IPS DF 4.7 (cell line): ENCODE measurements around the gene PFDN6.

Source experiments
- DNase-seq: peaks from one replicate; pipeline ENCODE4 v3.0.0-alpha.2; 2013; ENCODE audit warnings: low spot score; ENCODE audit errors: extremely low read depth

Gene PFDN6

DNA sequence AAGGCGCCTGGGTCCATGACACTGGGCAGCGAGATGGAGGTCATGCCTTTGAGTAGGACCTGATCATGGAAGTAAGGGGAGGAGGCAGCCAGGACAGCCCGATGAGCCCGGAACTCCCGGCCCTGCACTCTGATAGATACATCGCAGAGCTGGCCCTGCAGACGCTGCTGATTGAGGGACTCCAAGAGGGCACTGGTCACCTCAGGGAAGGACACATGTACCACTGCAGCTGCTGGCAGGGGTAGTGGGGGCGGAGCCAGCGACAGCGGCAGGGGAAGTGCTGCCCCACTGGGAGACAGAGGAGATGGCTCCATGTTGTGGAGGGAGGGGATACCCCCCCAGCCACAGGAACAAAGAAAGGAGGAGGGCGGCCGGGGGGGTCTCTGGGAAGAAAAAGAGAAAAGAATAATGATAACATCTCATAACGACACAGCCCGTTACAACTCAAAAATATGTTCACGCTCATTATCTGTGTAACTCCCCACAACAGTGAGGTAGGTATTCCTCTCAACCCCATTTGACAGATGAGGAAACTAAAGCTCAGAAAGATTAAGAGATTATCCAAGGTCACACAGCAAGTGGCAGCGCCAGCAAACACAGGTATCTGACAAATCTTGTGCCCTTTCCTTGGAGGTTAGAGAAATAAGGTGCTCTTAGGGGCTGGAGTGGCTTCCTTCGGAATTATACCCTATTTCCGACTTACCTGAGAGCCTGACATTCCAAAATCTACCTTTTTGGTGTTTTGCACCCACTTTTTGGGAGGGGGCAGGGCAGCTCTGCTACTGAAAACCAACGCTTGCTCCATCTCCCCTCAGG, 27.4 kb downstream of the PFDN6 start:
- no peak for DNase-seq

DNA sequence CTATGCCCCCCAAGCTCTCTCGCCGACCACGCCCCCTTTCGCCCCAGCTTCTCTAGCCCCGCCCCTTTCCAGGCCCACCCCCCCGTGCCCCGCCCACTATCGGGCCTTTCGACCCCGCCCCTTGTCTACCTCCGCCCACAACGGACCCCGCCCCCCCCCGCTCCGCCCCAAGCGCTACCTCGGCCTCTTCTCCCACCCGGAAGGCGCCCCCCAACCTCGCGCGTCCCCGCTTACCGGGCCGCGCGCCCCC, 27.9 kb downstream of the PFDN6 start:
- DNase-seq: no peak

DNA sequence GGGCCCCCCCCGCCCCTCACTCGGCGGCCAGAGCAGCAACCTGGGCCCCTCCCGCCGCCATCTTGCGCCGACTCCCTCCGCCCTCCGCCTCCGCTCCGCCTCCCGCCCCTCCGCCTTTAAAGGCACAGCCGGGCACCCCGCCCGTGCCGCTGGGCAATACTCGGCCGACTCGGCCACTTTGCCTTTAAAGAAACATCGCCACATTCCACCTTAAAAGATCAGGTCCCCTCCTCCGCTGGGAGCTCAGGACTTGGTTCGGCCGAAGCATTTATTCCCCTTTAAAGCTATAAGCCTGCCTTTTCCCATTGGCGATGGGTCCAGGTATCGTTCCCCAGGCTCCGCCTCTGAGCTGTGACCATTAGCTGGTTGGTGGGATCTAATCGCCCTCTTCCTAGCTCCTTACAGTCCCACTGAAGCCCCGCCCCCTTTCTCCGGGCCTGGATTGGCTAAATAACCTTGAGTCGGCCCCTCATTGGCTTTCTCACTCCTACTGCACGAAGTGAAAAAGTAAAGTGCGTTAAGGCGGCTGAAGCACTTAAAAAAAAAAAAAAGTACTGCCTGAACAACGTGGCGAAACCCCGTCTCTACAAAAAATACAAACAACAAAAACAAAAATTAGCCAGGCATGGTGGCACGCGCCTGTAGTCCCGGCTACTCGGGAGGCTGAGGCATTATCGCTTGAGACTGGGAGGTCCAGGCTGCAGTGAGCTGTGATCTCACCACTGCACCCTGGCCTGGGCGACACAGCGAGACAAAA, 28.4 kb downstream of the PFDN6 start, which contains the start of gene ZBTB22:
TSS of gene ZBTB22 (minus strand) at position 76 of the 757 bp plus-strand sequence. CDS start 828 bp downstream, outside the sequence.
- DNase-seq: peak; percentile 98

DNA sequence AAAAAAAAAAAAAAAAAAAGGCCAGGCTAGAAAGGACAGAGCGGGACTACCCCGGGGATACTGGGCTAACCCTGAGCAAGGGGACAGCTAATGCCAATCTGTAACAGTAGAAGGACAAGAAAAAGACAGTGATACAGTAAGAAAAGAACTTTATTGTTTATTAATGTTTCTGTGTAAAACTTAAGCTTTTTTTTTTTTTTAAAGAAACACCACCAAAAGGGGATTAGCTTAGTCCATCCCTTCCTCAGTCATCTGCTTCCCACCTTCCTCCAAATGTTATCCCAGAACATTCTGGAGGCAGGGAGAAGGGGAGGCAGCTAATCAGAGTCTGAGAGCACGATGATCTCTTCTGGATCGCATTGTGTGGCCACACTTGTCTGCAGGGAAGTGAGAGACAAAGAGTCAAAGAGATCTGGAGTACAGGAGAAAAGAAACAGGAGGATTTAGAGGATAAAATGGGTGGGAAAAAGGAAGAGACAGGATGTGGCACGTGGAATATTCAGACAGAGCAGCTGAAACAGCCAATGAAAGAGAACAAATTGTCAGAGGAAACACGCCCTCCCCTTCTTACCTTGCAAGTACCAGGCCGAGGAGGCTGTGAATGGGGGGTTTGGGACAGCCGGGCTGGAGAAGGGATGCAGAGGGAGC, 29.1 kb downstream of the PFDN6 start:
- no peak for DNase-seq

DNA sequence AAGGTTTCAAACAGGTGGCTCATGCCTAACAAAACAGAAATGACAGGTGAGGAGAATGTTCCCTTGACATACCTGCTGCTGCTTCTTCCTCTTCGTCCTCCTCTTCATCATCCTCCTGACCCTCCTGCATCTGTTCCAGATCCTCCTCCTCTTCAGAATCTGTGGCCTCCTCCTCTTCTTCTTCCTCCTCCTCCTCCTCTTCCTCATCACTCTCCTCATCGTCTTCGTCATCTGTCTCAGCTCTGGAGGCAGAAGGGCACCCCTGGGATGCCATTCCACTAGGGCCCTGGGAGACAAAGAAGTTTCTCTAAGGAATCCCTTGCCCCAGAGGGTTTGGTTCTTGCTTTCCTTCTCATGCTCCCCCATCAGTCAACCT, 30.5 kb downstream of the PFDN6 start:
- DNase-seq: no peak

DNA sequence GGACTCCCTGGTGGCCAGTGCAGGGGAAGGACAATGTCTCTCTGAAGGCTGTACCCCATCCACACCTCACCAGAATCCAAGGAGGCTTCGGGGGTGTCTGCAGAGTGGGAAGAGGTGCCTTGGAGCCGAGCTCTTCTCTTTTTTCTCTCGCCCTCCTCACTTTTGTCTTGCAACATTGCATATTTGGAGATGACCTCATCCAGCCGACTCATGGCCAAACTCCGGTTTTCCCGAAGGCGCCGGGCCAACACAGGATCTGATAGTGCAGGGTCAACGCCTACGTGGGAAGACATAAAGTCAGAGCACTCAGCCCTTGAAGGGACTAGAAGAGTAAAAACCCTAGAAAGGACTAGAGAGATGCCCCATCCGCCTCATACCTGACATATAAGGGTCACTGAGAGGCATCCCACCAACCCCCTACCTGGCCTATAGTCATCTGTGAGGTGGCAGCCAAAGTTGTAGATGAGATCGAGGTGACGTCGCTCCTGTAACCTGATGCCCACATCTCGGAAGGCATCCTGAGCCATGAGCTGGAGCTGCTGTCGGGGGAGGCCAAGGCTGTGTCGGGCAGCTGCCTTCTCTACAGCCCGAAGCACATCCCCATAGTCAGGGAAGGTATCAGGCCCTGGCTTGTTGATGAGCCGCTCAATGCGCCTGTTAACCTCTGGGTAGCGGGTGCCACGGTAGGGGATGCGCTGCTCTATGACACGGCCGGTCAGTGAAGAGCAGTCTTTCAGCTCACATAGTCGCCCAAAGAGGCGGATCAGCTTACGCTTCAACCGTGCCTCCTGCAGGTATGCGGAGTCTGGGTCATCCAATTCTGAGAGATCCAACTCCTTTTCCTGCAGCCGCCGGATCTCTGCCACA, 31.1 kb downstream of the PFDN6 start:
- DNase-seq: no peak

DNA sequence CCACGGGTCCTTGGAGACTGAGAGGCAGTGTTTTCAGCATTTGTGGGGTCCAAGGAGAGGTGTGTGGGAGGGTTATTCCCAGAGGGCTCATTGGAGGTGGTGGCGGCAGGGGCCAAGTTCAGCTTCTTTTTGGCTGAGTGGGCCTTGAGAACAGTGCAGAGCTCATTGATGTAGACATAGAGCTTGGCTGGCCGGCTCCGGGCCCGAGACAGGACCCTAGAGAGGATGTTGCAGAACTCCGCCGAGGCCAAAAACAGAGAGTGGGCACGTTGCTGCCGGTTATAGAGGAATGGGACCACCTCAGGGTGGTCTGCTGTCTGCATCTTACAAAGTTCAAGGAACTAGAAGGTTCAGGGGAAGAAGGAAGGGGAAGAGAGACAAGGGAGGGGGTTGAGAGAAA, 31.8 kb downstream of the PFDN6 start:
- no peak for DNase-seq

DNA sequence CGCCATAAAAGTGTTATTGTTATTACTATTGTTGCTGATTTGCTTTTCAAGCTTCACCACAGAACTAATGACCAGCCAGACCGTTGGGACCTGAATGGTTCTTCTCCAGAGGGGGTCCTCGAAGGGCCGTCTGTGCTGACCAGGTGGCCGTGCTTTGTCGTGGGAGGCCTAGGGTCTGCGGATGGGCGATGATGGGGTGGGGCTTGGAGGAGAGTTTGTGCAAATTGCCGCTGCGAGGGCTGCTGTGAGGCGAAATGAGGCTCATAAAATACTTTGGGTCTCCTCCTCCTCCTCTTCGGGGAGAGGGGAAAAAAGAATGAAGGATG, 34.2 kb downstream of the PFDN6 start:
- DNase-seq: no peak

DNA sequence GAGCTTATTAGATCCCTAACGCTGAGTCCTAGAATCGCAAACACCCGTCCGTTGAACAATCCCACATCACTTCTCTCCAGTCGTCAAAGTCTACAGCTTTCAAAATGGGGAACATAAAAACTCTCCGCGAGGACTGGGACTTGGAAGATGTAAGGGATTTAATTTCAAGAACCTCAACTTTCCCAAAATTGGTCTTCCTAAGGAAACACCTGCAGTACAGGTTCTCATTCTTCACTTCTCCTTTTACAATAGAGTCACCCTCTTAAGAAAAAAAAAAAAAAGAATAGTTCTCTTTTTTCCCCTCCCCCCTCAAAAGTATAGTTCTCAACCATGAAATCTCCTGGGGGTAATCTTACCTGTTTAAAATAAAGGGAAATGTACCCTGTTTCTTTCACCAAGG, 34.7 kb downstream of the PFDN6 start:
- no peak for DNase-seq

DNA sequence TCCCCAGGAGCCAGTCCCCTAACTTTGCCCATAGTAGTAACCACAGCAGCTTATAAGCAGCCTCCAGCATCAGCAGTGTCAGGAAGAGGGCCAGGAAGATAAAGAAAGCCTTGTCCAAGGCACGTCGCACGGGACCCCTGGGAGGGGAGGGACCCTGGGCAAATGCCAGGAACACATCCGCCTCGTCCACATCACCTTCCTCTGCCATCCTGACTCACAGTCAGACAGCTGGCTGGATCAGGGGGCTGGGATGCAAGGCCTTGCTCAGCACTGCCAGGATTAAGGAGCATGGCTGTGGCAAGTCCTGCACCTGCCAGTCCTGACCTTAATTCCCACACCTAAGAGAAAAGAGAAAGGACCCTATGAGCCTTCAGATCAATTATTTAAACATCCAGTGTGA, 39.7 kb downstream of the PFDN6 start:
- DNase-seq: no peak

DNA sequence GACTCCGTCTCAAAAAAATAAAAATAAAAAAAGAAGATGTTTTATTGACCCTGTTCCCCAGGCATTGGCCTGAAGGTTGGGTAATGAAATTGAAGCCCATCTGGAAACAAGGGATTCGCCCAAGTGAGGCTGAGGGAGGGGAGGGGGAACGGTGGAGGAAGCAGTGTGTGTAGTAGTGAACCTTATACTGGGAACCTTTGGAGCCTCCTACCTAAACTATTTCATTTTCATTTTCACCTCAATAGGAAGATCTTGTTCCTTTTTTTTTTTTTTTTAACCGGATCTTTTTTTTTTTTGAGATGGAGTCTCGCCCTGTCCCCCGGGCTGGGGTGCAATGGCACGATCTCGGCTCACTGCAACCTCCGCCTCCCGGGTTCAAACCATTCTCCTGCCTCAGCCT, 41.3 kb downstream of the PFDN6 start:
- DNase-seq: no peak

DNA sequence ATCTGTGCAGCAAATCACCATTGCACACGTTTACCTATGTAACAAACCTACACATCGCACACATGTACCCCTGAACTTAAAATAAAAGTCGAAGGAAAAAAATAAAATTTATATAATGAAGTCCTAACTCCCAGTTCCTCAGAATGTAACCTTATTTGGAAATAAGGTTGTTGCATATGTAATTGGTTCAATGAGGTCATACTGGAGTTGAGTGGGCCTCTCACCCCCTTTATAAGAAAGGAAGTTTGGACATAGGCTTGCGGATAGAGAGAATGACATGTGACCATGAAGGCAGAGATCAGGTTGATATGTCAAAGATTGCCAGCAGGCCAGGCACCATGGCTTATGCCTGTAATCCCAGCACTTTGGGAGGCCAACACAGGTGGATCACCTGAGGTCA, 44.3 kb downstream of the PFDN6 start:
- DNase-seq: no peak

DNA sequence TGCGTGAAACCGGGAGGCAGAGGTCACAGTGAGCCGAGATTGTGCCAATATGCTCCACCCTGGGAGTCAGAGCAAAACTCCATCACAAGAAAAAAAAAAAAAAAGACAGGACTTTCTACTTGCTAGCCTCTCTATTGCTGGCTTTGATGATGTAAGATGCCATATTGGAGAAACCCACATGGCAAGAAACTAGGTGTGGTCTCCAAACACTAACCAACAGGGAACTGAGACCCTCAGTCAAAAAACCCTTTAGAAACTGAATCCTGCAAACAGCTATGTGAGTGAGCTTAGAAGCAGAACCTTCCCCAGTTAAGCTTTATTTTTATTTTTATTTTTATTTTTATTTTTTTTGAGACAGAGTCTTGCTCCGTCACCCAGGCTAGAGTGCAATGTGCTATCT, 46.5 kb downstream of the PFDN6 start:
- no peak for DNase-seq

DNA sequence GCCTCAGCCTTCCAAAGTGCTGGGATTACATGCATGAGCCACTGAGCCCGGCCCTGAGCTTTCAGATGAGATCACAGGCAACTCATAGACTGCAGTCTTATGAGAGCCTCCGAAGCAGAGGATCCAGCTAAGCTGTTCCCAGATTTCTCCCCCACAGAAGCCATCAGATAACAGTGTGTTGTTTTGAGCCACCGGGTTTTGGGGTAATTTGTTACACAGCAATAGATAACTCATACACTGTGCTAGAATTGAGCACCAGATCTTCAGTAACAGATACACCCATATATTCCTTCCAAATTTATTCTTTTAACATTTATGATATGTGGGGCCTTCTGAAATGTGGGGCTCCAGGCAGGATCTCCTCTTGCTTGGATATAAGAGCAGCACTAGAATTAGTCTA, 47.1 kb downstream of the PFDN6 start:
- DNase-seq: no peak

DNA sequence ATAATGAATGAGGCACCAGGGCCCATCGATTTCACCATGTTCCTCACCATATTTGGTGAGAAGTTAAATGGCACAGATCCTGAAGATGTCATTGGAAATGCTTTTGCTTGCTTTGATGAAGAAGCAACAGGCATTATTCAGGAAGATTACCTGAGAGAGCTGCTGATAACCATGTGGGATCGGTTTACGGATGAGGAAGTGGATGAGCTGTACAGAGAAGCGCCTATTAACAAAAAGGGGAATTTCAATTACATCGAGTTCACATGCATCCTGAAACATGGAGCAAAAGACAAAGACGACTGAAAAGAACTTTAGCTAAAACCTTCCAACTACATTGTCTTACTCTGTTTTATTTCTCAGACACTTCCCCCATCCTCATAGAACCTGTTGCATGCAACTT, 49.8 kb downstream of the PFDN6 start:
- DNase-seq: no peak
